ENCODE measurements around the gene PIGZ.

GRCh38 chr3:196966526-196967401 is 1.9 kb downstream of the PIGZ start:
- no peak for TF ChIP-seq GATA2 (IDR thresholded peaks at IDR 0.05; ENCODE audit: low read depth, low read length)
- no peak for TF ChIP-seq GATA3 (IDR thresholded peaks at IDR 0.05; ENCODE audit: low read depth, low read length)
